NCI-H2171 (cell line): Measurements from ENCODE around the gene NOTCH1.

Experiments used
- DNase-seq: peaks from one replicate; lab custom pipeline; 2025; lab: John Stamatoyannopoulos, UW

NOTCH1 gene

GRCh38 chr9:136544964-136545691 lies 720 bp downstream of the NOTCH1 start:
- DNase-seq, result no peak

GRCh38 chr9:136544548-136544963 lies 1.3 kb downstream of the NOTCH1 start:
- peak; percentile 63 for DNase-seq

- DNase-seq, result no peak
These were observed 1.9 kb downstream of the NOTCH1 start for GRCh38 chr9:136543830-136544547.

GRCh38 chr9:136543280-136543679 lies 2.6 kb downstream of the NOTCH1 start:
- DNase-seq, result no peak

- no peak for DNase-seq
These were observed 3.4 kb downstream of the NOTCH1 start for GRCh38 chr9:136542241-136543040.

GRCh38 chr9:136541709-136542108 lies 4.1 kb downstream of the NOTCH1 start:
- no peak for DNase-seq

GRCh38 chr9:136541179-136541578 lies 4.7 kb downstream of the NOTCH1 start:
- no peak for DNase-seq

- no peak for DNase-seq
These were observed 6.1 kb downstream of the NOTCH1 start for GRCh38 chr9:136539427-136540421.

GRCh38 chr9:136538599-136539426 lies 7.0 kb downstream of the NOTCH1 start:
- DNase-seq, result no peak

- DNase-seq, result no peak
These were observed 7.8 kb downstream of the NOTCH1 start for GRCh38 chr9:136537896-136538598.

GRCh38 chr9:136537411-136537810 lies 8.4 kb downstream of the NOTCH1 start:
- DNase-seq, result no peak

- DNase-seq, result no peak
These were observed 9.1 kb downstream of the NOTCH1 start for GRCh38 chr9:136536721-136537241.

GRCh38 chr9:136536051-136536720 lies 9.7 kb downstream of the NOTCH1 start:
- DNase-seq, result no peak

- no peak for DNase-seq
These were observed 10.8 kb downstream of the NOTCH1 start for GRCh38 chr9:136535070-136535469.

GRCh38 chr9:136534366-136534765 lies 11.5 kb downstream of the NOTCH1 start:
- no peak for DNase-seq

- DNase-seq, result no peak
These were observed 12.1 kb downstream of the NOTCH1 start for GRCh38 chr9:136533775-136534157.

GRCh38 chr9:136532799-136533774 lies 12.8 kb downstream of the NOTCH1 start:
- DNase-seq, result no peak
